Measurements from ENCODE around the gene USH1C.

- TF ChIP-seq, protein P1, sequence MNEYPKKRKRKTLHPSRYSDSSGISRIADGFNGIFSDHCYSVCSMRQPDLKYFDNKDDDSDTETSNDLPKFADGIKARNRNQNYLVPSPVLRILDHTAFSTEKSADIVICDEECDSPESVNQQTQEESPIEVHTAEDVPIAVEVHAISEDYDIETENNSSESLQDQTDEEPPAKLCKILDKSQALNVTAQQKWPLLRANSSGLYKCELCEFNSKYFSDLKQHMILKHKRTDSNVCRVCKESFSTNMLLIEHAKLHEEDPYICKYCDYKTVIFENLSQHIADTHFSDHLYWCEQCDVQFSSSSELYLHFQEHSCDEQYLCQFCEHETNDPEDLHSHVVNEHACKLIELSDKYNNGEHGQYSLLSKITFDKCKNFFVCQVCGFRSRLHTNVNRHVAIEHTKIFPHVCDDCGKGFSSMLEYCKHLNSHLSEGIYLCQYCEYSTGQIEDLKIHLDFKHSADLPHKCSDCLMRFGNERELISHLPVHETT (tag by site-specific recombination; IDR thresholded peaks at IDR 0.05), result no peak
- TF ChIP-seq ZNF510 (tag by site-specific recombination; IDR thresholded peaks at IDR 0.05; ENCODE audit: insufficient replicate concordance), result no peak
- TF ChIP-seq, protein P2, sequence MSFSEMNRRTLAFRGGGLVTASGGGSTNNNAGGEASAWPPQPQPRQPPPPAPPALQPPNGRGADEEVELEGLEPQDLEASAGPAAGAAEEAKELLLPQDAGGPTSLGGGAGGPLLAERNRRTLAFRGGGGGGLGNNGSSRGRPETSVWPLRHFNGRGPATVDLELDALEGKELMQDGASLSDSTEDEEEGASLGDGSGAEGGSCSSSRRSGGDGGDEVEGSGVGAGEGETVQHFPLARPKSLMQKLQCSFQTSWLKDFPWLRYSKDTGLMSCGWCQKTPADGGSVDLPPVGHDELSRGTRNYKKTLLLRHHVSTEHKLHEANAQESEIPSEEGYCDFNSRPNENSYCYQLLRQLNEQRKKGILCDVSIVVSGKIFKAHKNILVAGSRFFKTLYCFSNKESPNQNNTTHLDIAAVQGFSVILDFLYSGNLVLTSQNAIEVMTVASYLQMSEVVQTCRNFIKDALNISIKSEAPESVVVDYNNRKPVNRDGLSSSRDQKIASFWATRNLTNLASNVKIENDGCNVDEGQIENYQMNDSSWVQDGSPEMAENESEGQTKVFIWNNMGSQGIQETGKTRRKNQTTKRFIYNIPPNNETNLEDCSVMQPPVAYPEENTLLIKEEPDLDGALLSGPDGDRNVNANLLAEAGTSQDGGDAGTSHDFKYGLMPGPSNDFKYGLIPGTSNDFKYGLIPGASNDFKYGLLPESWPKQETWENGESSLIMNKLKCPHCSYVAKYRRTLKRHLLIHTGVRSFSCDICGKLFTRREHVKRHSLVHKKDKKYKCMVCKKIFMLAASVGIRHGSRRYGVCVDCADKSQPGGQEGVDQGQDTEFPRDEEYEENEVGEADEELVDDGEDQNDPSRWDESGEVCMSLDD (tag by site-specific recombination; IDR thresholded peaks at IDR 0.05), result no peak
- no peak for TF ChIP-seq ZNF544 (tag by site-specific recombination; IDR thresholded peaks at IDR 0.05)
- TF ChIP-seq CTCF (tag by site-specific recombination; IDR thresholded peaks at IDR 0.05), result no peak
- TF ChIP-seq ZNF138 (tag by site-specific recombination; IDR thresholded peaks at IDR 0.05; ENCODE audit: borderline replicate concordance), result no peak
- no peak for TF ChIP-seq SETDB1 (IDR thresholded peaks at IDR 0.05; ENCODE audit: insufficient read length, low read length)
- TF ChIP-seq ZSCAN30 (tag by site-specific recombination; IDR thresholded peaks at IDR 0.05), result no peak
- TF ChIP-seq ZNF433 (tag by site-specific recombination; IDR thresholded peaks at IDR 0.05; ENCODE audit: low read depth), result no peak
- TF ChIP-seq, protein P3, sequence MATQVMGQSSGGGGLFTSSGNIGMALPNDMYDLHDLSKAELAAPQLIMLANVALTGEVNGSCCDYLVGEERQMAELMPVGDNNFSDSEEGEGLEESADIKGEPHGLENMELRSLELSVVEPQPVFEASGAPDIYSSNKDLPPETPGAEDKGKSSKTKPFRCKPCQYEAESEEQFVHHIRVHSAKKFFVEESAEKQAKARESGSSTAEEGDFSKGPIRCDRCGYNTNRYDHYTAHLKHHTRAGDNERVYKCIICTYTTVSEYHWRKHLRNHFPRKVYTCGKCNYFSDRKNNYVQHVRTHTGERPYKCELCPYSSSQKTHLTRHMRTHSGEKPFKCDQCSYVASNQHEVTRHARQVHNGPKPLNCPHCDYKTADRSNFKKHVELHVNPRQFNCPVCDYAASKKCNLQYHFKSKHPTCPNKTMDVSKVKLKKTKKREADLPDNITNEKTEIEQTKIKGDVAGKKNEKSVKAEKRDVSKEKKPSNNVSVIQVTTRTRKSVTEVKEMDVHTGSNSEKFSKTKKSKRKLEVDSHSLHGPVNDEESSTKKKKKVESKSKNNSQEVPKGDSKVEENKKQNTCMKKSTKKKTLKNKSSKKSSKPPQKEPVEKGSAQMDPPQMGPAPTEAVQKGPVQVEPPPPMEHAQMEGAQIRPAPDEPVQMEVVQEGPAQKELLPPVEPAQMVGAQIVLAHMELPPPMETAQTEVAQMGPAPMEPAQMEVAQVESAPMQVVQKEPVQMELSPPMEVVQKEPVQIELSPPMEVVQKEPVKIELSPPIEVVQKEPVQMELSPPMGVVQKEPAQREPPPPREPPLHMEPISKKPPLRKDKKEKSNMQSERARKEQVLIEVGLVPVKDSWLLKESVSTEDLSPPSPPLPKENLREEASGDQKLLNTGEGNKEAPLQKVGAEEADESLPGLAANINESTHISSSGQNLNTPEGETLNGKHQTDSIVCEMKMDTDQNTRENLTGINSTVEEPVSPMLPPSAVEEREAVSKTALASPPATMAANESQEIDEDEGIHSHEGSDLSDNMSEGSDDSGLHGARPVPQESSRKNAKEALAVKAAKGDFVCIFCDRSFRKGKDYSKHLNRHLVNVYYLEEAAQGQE (tag by site-specific recombination; IDR thresholded peaks at IDR 0.05), result no peak
- TF ChIP-seq, protein P4, sequence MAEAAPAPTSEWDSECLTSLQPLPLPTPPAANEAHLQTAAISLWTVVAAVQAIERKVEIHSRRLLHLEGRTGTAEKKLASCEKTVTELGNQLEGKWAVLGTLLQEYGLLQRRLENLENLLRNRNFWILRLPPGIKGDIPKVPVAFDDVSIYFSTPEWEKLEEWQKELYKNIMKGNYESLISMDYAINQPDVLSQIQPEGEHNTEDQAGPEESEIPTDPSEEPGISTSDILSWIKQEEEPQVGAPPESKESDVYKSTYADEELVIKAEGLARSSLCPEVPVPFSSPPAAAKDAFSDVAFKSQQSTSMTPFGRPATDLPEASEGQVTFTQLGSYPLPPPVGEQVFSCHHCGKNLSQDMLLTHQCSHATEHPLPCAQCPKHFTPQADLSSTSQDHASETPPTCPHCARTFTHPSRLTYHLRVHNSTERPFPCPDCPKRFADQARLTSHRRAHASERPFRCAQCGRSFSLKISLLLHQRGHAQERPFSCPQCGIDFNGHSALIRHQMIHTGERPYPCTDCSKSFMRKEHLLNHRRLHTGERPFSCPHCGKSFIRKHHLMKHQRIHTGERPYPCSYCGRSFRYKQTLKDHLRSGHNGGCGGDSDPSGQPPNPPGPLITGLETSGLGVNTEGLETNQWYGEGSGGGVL (tag by site-specific recombination; IDR thresholded peaks at IDR 0.05), result no peak
These were observed 41.6 kb downstream of the USH1C start for GRCh38 chr11:17502630-17503029.
